NCI-H146 (cell line): ENCODE results near the gene UCHL5.
A peak's percentile ranks its signal among the peaks of the same experiment; 100 is the strongest.
"Not testable (repeated sequence)": the region's sequence is repeated elsewhere in the genome, so short reads cannot be mapped to it uniquely, and the experiment has no call there.

Experiments used
- DNase-seq: peaks from one replicate; lab custom pipeline; 2025; lab: John Stamatoyannopoulos, UW

The UCHL5 gene

DNA sequence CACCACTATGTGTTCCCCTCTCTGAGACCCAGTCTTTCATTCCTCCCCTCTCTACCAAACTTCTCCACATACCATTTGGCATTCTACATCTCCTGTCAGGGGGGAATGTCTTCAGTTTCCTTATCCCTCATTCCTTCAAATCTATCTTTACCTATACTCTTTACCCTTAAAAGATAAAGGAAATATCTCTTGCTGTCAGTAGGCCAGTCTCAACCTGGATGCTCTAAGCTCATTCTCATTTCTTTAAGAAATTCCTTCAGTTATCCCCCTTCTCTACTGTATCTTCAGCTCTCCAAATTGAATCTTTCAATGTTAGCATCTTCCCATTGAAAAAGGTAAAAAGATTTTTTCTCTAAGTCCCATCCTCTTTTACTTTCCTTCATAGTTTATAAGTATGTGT, 6.8 kb upstream of the UCHL5 start:
- no peak for DNase-seq

DNA sequence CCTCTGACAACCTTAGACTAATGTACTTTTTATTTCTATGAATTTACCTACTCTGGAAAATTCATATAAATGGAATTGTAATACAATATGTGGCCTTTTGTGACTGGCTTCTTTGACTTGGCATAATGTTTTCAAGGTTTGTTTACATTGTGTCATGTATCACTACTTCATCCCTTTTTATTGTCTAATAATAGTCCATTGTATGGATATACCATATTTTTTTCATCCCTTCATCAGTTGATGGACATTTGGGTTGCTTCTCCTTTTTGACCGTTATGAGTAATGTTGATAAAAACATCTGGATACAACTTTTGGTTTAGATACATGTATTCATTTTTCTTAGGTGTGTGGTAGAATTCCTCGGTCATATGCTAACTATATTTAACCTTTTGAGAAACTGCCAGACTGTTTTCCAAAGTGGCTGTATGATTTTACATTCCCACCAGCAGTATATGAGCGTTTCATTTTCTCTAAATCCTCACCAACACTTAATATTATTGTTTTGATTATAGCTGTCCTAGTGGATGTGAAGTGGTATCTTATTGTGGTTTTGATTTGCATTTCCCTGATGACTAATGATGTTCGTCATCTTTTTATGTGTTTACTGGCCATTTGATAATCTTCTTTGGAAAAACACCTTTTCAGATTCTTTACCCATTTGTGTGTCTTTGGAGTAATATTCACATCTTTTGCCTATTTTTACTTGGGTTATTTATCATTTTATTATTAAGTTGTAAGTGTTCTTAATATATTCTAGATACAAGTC, 3.7 kb upstream of the UCHL5 start:
- DNase-seq: no peak

GRCh38 chr1:193060938-193061337, 1.8 kb upstream of the UCHL5 start:
- peak; percentile 27 for DNase-seq

GRCh38 chr1:193060406-193060805, 1.2 kb upstream of the UCHL5 start:
- no peak for DNase-seq

GRCh38 chr1:193060115-193060403, 899 bp upstream of the UCHL5 start:
- DNase-seq: no peak

GRCh38 chr1:193058529-193059281, 455 bp downstream of the UCHL5 start:
- DNase-seq: peak; percentile 70

GRCh38 chr1:193054169-193054675, 4.9 kb downstream of the UCHL5 start:
- no peak for DNase-seq

DNA sequence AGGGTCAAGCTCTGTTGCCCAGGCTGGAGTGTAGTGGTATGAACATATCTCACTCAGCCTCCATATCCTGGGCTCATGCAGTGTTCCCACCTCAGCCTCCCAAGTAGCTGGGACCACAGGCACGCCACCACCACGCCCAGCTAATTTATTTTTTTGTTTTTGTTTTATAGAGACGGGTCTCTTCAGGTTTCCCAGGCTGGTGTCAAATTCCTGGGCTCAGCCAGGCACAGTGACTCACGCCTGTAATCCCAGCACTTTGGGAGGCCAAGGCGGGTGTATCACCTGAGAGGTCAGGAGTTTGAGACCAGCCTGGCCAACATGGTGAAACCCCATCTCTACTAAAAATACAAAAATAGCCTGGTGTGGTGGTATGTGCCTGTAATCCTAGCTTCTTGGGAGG, 10.2 kb downstream of the UCHL5 start:
- not testable (repeated sequence) for DNase-seq

DNA sequence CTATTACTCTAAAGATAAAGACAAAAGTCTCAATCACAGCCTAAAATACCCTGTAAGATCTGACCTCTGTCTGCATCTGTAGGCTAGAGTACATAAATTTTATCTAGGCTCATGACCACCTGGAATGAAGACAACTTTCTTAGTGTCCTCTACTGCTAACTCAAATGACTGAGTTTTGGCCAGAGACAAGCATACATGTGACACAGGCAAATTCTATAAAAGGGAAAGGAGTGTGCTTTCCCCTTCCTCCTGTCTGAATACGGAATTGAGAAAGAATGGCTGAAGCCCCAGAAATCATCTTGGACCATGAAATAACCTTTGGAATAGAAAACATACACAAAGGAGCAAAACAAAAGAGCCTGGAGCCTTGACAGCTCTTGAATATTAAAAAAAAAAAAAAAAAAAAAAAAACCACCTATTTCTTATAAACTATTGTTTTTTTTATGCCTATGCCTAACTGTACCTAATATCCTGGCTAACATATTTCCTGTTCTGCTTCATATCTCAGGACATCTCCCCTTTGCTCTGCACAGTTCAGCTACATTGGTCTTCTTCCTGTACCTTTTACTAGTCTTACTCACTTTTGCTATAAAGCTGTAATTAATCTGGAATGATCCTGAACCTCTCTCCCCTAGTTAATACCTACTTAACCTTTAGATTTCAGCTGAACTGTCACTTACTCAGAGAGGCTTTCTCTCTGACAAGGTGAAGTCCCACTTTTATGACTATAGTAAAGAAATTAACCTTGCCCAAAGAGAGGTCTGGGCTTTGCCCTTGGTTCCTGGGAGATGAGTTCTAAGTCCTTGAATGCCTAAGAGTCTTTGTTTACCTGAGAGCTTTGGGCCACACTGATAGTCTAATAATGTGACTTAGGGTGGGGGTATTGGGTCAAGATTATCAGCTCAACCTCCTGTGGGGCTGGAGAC, 16.1 kb downstream of the UCHL5 start:
- no peak for DNase-seq

GRCh38 chr1:193040011-193040410, 19.1 kb downstream of the UCHL5 start:
- DNase-seq: no peak

DNA sequence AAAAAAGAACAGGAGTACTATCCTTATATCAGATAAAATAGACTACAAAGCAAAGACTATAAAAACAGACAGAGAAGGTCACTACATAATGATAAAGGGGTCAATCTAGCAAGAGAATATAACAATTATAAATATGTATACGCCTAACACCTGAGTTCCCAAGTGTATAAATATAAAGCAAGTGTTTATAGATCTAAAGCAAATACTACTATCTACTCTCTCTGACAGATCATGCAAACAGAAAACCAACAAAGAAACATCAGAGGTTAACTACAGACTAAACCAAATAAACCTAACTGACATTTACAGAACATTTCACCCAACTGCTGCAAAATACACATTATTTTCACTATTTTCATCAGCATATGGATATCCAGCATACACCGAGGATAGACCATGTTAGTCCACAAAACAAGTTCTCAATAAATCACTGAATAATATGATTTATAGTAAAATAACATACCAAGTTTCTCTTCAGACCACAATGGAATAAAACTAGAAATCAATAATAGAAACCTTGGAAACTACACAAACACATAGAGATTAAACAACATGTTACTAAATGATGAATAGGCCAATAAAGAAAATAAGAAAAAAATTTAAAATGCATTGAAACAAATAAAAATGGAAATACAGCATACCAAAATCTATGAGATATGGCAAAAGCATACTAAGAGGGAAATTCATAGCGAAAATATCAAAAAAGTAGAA, 22.7 kb downstream of the UCHL5 start:
- DNase-seq: peak; percentile 57

- DNase-seq: no peak
Observed at GRCh38 chr1:193033610-193034009, 25.6 kb downstream of the UCHL5 start.

DNA sequence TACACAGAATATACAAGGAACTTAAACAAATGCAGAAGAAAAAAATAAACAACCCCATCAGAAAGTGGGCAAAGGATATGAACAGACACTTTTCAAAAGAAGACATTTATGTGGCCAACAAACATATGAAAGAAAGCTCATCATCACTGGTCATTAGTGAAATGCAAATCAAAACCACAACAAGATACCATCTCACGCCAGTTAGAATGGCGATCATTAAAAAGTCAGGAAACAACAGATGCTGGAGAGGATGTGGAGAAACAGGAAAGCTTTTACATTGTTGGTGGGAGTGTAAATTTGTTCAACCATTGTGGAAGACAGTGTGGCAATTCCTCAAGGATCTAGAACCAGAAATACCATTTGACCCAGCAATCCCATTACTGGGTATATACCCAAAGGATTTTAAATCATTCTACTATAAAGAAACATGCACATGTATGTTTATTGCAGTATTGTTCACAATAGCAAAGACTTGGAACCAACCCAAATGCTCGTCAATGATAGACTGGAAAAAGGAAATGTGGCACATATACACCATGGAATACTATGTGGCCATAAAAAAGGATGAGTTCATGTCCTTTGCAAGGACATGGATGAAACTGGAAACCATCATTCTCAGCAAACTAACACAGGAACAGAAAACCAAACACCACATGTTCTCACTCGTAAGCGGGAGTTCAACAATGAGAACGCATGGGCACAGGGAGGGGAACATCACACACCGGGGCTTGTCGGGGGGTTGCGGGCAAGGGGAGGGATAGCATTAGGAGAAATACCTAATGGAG, 26.3 kb downstream of the UCHL5 start:
- not testable (repeated sequence) for DNase-seq

GRCh38 chr1:193031431-193031830, 27.7 kb downstream of the UCHL5 start:
- no peak for DNase-seq

GRCh38 chr1:193030280-193030679, 28.9 kb downstream of the UCHL5 start:
- DNase-seq: peak; percentile 2

- no peak for DNase-seq
Observed at GRCh38 chr1:193025218-193025617, 33.9 kb downstream of the UCHL5 start.

DNA sequence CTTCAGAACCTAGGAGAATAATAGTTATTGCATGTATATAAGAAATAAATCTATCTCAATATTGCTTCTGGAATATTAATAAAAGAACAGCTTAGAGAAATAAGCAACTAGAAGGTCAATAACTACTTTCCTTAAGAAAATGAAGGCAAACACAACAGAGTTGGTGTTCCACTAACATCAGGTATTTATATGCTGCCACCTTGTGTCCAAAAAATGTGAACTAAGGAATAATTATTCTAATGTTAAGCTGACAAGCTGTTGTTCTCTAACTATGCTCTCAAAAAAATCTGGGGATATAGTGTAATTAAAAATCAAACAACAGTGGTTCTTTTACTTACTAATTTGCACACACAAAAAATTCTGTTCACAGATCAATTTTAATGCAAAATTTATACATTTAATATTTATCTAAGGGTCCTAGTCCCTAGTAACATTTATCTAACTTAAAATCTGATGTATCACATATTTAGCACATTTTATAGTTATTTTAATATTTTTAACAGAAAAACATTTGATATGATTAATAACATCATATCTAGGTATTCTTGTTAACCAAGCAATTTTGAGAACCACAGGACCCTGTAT, 39.6 kb downstream of the UCHL5 start:
- DNase-seq: peak; percentile 46

DNA sequence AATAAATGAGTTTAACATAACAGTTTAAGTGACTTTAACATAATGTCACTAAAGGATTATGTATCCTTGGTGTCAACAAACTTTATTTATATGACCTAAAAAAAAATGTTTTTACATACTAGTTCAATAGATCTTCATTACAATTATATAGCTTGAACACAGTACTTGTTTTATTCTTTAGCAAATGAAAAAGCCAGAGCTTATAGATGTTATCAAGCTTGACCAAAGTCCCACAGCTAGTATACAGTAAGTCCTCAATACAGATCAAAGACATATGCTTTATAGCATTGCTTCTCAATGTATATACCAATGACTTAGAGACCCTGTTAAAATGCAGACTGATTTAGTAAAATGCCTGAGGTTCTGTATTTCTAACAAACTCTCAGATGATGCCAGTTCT, 42.4 kb downstream of the UCHL5 start:
- DNase-seq: no peak

DNA sequence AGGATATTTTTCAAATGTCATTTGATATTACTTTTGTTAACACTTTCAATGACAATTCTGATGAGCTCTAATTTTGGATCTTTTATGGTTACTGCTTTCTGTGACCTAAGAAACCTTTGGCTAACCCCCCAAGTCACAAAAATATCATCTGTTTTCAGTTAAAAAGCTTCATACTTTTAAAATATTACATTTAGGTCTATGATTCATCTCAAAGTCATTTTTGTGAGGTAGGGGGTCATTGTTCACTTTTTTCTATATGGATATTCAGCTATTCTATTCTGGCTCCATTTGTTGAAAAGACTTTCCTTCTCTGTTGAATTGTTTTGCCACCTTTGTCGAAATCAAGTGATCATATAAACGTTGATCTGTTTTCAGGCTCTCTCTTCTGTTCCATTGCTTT, 44.8 kb downstream of the UCHL5 start:
- DNase-seq: no peak

DNA sequence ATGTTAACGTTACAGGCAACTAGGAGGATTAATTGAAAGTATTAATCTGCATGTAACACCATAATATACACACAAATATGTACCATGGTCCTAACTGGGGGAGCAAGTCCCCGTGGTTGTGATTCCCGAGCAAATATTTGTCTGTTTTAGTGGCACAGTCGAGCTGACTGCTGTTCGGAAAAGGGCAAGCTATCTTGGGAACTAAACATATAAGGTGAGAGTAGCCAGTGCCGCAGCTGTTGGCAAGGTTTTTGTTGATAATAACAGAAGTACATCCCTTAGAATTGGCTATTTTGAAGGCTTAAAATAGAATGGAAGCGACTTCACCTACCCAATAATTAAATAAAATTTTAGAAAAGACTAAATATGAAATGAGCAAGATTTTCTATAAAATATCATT, 45.5 kb downstream of the UCHL5 start:
- no peak for DNase-seq

GRCh38 chr1:193013005-193013404, 46.2 kb downstream of the UCHL5 start:
- no peak for DNase-seq
